GM18870 (cell line): ENCODE data around the gene LRMDA.

Source experiments
- ATAC-seq: cut with Tn5 transposase; IDR thresholded peaks from one replicate; pipeline ENCODE4 v1.9.1; 2021; ENCODE audit warnings: moderate library complexity; ENCODE audit not compliant: unreplicated experiment

LRMDA gene

GRCh38 chr10:76252733-76253132, 821.3 kb downstream of the LRMDA start:
- no peak for ATAC-seq

- no peak for ATAC-seq
Observed at GRCh38 chr10:76255241-76255640, 823.8 kb downstream of the LRMDA start.

GRCh38 chr10:76257816-76258215, 826.4 kb downstream of the LRMDA start:
- ATAC-seq = no peak

GRCh38 chr10:76265441-76266113, 834.2 kb downstream of the LRMDA start:
- ATAC-seq = no peak

GRCh38 chr10:76268530-76268929, 837.1 kb downstream of the LRMDA start:
- no peak for ATAC-seq

- no peak for ATAC-seq
Observed at GRCh38 chr10:76268954-76269353, 837.5 kb downstream of the LRMDA start.

- no peak for ATAC-seq
Observed at GRCh38 chr10:76270464-76270863, 839.0 kb downstream of the LRMDA start.

- no peak for ATAC-seq
Observed at GRCh38 chr10:76274933-76275332, 843.5 kb downstream of the LRMDA start.

- ATAC-seq = no peak
Observed at GRCh38 chr10:76278811-76279460, 847.5 kb downstream of the LRMDA start.

GRCh38 chr10:76281659-76282058, 850.2 kb downstream of the LRMDA start:
- ATAC-seq = no peak

GRCh38 chr10:76282061-76283025, 850.9 kb downstream of the LRMDA start:
- ATAC-seq = no peak

GRCh38 chr10:76284351-76284750, 852.9 kb downstream of the LRMDA start:
- ATAC-seq = no peak

GRCh38 chr10:76285012-76285411, 853.6 kb downstream of the LRMDA start:
- ATAC-seq = no peak

- no peak for ATAC-seq
Observed at GRCh38 chr10:76285515-76285914, 854.1 kb downstream of the LRMDA start.

- ATAC-seq = no peak
Observed at GRCh38 chr10:76286536-76286935, 855.1 kb downstream of the LRMDA start.

- ATAC-seq = no peak
Observed at GRCh38 chr10:76287856-76288255, 856.4 kb downstream of the LRMDA start.

GRCh38 chr10:76291175-76291574, 859.8 kb downstream of the LRMDA start:
- ATAC-seq = no peak

- ATAC-seq = no peak
Observed at GRCh38 chr10:76291885-76292284, 860.5 kb downstream of the LRMDA start.

- ATAC-seq = no peak
Observed at GRCh38 chr10:76296957-76297356, 865.5 kb downstream of the LRMDA start.

GRCh38 chr10:76297358-76297757, 865.9 kb downstream of the LRMDA start:
- no peak for ATAC-seq

- ATAC-seq = no peak
Observed at GRCh38 chr10:76297780-76298281, 866.4 kb downstream of the LRMDA start.
